Effector memory CD8-positive, alpha-beta T cell (primary cell): ENCODE measurements around the gene SEC31B.

Source experiments
- ATAC-seq: fragments of 150-1000 bp; cut with Tn5 transposase; replicated peaks from 2 replicates; pipeline ENCODE4 v1.10.0; 2021; ENCODE audit warnings: mild to moderate bottlenecking, moderate library complexity
- DNase-seq, 3 experiments: peaks; one replicate each; pipeline ENCODE4 v3.0.0; 2021
- H3K27ac Mint-ChIP-seq, 2 donors: one replicate each; pipeline ENCODE4 v1.8.0; 2022; ENCODE audit warnings: mild to moderate bottlenecking in 2 of 2, mixed read lengths in 2 of 2, moderate library complexity in 2 of 2
- H3K27me3 Mint-ChIP-seq, 2 donors: one replicate each; pipeline ENCODE4 v1.8.0; 2022; ENCODE audit warnings: mixed read lengths in 2 of 2
- H3K36me3 Mint-ChIP-seq: one replicate; pipeline ENCODE4 v1.8.0; 2022; ENCODE audit warnings: mild to moderate bottlenecking, moderate library complexity, mixed read lengths; ENCODE audit not compliant: insufficient read depth
- H3K4me1 Mint-ChIP-seq, 2 donors: one replicate each; pipeline ENCODE4 v1.8.0; 2022; ENCODE audit warnings: low read depth in 2 of 2, mixed read lengths in 2 of 2
- H3K4me3 Mint-ChIP-seq, 2 donors: one replicate each; pipeline ENCODE4 v1.8.0; 2022; ENCODE audit warnings: mild to moderate bottlenecking in 2 of 2, mixed read lengths in 2 of 2, moderate library complexity in 2 of 2
- H3K9me3 Mint-ChIP-seq, 2 donors: one replicate each; pipeline ENCODE4 v1.8.0; 2022; ENCODE audit warnings: mixed read lengths in 2 of 2

SEC31B gene

DNA sequence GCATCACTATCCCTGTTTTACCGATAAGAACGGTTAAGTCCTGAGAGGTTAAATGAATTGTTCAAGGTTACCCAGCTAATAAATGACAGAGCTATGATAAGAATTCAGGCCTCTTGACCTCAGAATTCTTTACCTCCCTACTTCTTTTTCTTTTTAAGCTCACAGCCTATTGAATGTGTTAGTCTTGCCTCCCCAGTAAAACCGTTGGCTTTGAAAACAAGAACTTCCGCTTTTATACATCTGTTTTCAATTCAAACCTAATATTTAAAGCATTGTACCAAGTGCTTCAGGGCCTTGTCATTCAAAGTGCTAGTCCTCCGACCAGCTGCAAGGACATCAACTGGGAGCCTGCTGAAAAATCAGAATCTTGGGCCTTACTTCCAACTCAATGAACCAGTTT lies 15.6 kb downstream of the SEC31B start:
- Mint-ChIP-seq H3K27ac (no peak overlapping the region), H3K4me3 (no peak overlapping the region), H3K36me3 (peaks cover 32% of the 10 kb centered on the region), H3K27me3 (no peaks in the 10 kb centered on the region), H3K4me1 (peaks cover 23 to 31% of the 10 kb centered on the region in 2 donors), H3K9me3 (no peaks in the 10 kb centered on the region)
- DNase-seq (no peak), ATAC-seq (no peak)

DNA sequence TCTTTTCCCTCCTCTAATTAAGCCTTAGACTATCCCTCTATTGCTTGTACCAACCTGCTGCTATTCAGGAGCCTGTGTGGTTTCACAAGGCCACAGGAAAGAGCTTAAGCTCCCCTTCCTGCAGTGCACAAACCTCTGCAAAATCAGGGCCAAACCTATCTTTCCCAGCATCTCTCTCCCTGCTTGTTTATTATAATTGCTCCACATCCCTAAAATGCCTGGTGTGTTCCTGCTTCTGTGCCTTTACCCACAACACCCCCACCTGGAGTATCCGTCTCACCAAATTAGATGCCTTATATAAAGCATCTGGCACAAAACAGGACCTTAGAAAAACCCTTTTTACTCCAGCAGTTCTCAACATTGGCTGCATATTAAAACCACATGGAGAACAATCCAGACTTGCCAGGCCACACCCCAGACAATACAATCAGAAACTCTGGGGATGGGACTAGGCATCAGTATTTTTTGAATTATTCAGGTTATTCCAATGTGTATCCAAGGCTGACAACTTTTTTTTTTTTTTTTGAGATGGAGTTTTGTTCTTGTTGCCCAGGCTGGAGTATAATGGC lies 16.7 kb downstream of the SEC31B start:
- Mint-ChIP-seq H3K4me1 (peaks cover 14 to 24% of the 10 kb centered on the region in 2 donors), H3K36me3 (peaks cover 36% of the 10 kb centered on the region), H3K27me3 (no peaks in the 10 kb centered on the region), H3K9me3 (no peaks in the 10 kb centered on the region), H3K4me3 (no peak overlapping the region), H3K27ac (no peak overlapping the region)
- no peak for DNase-seq
- no peak for ATAC-seq

DNA sequence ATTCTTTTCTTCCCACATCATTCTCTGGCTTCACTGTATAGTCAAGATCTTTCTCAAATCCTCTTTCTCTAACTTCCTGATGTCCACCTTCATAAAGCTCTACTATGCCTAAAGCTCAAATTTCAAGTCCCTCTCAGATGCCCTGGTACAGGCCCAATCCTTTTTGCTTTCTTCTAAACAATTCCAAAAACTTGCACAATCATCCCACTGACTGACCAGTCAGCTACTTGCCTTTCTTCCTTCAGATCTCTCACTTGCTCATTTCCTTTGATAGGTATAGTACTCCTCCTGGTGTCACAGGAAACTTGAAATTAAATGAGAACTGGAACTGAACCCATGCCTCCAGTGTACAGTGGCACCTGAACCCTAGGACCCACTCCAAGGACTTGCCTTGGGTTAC lies 18.2 kb downstream of the SEC31B start:
- Mint-ChIP-seq H3K4me1 (peaks cover 12 to 13% of the 10 kb centered on the region in 2 donors), H3K27ac (no peak overlapping the region)

DNA sequence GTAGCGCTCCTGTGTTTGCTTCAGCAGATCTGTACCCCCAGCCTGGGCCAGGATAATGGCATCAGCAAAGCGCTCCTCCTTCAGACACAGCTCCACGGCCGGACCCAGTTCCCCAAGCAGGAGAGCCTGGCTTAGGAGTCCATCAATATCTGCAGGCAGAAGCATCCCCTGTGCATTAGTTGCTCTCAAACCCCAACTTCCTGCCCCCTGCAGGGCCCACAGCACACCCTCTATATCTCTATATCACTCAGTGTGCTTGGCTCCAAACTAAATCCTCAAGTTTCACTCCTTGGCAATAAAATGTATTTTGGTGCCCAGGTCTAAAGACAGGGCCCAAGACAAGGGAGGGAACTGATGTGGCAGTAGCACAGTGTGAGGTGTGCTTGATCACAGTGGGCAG lies 21.6 kb downstream of the SEC31B start:
- Mint-ChIP-seq H3K27me3 (no peaks in the 10 kb centered on the region), H3K4me3 (no peak overlapping the region), H3K27ac (no peak overlapping the region), H3K9me3 (no peaks in the 10 kb centered on the region), H3K36me3 (peaks cover 37% of the 10 kb centered on the region), H3K4me1 (peaks cover 6% of the 10 kb centered on the region in 2 donors)
- ATAC-seq (no peak), DNase-seq (no peak)

More for the DNA sequence above, 18.2 kb downstream of the SEC31B start:
- no peaks in the 10 kb centered on the region for H3K27me3 Mint-ChIP-seq
- ATAC-seq: no peak
- no peak overlapping the region for H3K4me3 Mint-ChIP-seq
- H3K36me3 Mint-ChIP-seq: peaks cover 36% of the 10 kb centered on the region
- DNase-seq: no peak
- H3K9me3 Mint-ChIP-seq: no peaks in the 10 kb centered on the region

DNA sequence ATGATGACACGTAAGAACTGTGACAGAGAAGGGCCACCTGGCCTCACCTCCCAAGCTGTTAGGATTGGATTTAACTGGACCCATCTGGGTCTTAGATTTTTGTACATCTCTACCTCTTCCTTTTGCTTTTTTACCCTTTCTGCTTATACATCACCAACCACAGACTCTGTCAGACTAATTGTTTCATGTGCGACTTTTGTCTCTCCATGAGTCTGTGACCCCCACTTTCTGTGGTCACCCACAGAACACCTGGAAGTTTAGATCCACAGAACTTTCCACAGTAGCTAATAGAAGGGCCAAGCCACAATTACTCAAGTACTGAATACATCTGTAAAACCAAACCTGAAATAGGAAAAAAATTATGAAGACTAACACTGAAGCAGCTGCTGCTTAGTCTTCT lies 23.1 kb downstream of the SEC31B start:
- no peak for DNase-seq
- Mint-ChIP-seq H3K27ac (peak overlapping the region in 1 of 2 donors; percentile 59), H3K27me3 (no peaks in the 10 kb centered on the region), H3K9me3 (no peaks in the 10 kb centered on the region), H3K36me3 (peaks cover 40% of the 10 kb centered on the region), H3K4me3 (no peak overlapping the region), H3K4me1 (peaks cover 0 to 2% of the 10 kb centered on the region in 2 donors)
- ATAC-seq: no peak

DNA sequence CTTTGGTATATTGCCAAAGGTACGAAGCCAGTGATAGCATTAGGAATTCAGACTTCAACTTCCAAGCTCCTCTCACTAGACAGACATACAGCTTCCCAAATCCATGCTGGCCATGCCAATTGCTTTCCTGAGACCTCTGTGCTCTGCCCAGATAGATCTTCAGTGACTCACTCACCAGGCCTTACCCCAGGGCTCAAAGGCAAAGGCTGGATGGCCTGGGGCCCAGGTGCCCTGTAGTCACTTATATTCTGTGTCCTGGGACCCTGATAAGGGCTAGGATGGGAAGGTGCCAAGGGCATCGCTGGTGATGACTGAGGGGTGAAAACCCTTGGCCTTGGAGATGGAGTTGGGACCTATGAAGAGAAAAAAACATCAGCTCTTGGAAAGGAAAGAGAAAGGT lies 29.1 kb downstream of the SEC31B start:
- Mint-ChIP-seq H3K27me3 (no peaks in the 10 kb centered on the region), H3K4me3 (no peak overlapping the region), H3K9me3 (no peaks in the 10 kb centered on the region), H3K27ac (no peak overlapping the region), H3K36me3 (peaks cover 40% of the 10 kb centered on the region), H3K4me1 (no peaks in the 10 kb centered on the region)
- no peak for DNase-seq
- ATAC-seq: no peak

DNA sequence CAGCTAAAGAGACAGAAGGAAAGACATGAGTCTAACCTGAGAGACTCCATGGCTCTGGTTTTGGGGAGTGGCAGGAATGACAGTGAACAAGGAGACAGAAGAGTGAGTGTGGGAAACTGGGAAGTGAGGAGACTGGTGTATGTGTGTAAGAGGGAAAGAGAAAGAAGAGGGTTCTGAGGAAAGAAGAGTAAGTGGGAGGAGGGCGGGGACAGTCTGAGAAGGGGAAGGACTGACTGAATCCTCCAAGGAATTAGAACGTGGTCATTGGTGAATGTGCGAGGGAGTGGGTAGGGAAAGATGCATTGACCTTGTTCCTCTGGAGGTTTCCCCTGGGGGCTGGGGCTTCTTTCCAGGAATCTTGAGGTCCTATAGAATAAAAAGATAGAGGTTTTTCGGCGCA lies 30.3 kb downstream of the SEC31B start:
- Mint-ChIP-seq H3K4me1 (no peaks in the 10 kb centered on the region), H3K27ac (peak overlapping the region in 1 of 2 donors; percentile 77), H3K27me3 (no peaks in the 10 kb centered on the region), H3K9me3 (no peaks in the 10 kb centered on the region), H3K36me3 (peaks cover 32% of the 10 kb centered on the region), H3K4me3 (no peak overlapping the region)
- DNase-seq (no peak), ATAC-seq (no peak)

DNA sequence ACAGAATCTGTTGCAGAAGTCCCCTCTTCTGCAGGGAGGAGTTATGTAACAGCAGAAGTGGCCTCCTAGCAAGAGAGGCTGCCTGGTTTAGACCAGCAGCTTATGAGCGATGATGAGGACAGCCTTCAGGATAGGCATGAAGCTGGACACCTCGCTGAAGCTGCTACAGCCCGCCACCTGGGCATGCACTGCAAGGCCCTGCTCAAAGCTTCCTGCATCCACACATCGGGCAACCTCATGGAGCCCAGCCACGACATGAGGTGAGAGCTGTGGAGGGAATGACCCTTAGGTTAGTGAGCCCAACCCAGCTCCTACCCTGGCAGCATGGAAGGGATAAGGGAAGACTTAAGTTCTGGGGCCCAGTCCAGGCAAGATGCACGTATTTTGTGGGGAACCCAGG lies 32.1 kb downstream of the SEC31B start:
- H3K9me3 Mint-ChIP-seq: no peaks in the 10 kb centered on the region
- DNase-seq (no peak), ATAC-seq (no peak)
- peaks cover 18% of the 10 kb centered on the region for H3K36me3 Mint-ChIP-seq
- H3K27ac Mint-ChIP-seq: no peak overlapping the region
- no peaks in the 10 kb centered on the region for H3K27me3 Mint-ChIP-seq
- no peak overlapping the region for H3K4me3 Mint-ChIP-seq
- peaks cover 3 to 7% of the 10 kb centered on the region in 2 donors for H3K4me1 Mint-ChIP-seq

DNA sequence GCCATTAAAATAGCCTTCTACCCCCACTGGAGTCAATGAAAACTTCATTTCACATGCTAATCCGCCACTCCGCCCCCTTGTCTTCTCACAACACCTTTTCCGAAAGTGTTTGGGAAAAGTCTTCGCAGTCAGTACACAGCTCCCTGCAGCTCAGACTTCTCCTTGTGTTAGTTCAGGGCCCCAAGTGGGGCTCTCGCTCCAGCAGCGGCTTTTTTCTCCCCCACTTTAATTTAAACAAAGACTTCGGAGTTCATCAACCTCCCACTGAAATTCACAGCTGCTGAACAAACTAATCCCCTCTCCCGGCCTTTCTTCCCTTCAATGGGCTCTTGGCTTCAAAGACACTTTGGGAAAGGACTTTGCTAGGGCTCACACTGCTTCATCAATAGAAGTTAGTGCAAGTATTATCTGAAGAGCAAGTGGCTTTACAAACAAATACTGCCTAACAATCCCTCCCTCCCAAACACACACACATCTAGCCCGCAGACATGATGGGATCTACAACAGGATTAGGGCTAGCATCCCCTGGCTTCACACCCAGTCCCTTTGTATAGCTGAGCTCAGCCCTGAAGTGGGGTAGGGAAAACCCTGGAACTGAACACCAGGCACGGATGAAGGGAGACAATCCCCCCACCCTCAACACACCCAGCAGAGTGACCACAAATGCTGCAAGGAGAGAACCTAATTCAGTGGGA lies 33.7 kb downstream of the SEC31B start:
- no peak overlapping the region for H3K4me3 Mint-ChIP-seq
- DNase-seq (no peak), ATAC-seq (no peak)
- peaks cover 13 to 14% of the 10 kb centered on the region in 2 donors for H3K4me1 Mint-ChIP-seq
- peaks cover 7 to 9% of the 10 kb centered on the region in 2 donors for H3K27me3 Mint-ChIP-seq
- H3K27ac Mint-ChIP-seq: peak overlapping the region in 1 of 2 donors; percentile 50
- H3K9me3 Mint-ChIP-seq: no peaks in the 10 kb centered on the region
- peaks cover 20% of the 10 kb centered on the region for H3K36me3 Mint-ChIP-seq

DNA sequence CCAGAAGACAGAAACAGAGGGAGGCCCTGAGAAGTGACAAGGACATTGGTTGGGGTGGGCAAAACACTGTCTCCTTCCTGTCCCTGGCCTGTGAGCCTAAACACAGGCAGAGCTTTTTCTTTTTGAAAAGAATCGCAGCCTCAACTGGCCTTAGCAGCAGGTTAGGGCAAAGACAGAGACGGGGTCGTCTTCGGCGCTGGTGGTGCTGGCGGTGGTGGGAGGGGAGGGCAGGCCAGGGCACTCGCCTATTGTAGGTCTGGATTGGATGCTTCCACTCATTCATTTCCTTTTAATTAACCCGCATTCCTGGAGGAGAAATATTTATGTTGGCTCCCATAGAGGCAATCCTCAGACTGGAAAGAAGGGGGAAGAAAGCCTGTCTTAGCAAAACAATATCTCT lies 34.3 kb downstream of the SEC31B start:
- no peaks in the 10 kb centered on the region for H3K9me3 Mint-ChIP-seq
- H3K4me1 Mint-ChIP-seq: peaks cover 13 to 14% of the 10 kb centered on the region in 2 donors
- H3K36me3 Mint-ChIP-seq: peaks cover 20% of the 10 kb centered on the region
- peaks cover 13 to 15% of the 10 kb centered on the region in 2 donors for H3K27me3 Mint-ChIP-seq
- H3K4me3 Mint-ChIP-seq: no peak overlapping the region
- no peak for ATAC-seq
- H3K27ac Mint-ChIP-seq: peak overlapping the region in 1 of 2 donors; percentile 50
- DNase-seq: no peak

DNA sequence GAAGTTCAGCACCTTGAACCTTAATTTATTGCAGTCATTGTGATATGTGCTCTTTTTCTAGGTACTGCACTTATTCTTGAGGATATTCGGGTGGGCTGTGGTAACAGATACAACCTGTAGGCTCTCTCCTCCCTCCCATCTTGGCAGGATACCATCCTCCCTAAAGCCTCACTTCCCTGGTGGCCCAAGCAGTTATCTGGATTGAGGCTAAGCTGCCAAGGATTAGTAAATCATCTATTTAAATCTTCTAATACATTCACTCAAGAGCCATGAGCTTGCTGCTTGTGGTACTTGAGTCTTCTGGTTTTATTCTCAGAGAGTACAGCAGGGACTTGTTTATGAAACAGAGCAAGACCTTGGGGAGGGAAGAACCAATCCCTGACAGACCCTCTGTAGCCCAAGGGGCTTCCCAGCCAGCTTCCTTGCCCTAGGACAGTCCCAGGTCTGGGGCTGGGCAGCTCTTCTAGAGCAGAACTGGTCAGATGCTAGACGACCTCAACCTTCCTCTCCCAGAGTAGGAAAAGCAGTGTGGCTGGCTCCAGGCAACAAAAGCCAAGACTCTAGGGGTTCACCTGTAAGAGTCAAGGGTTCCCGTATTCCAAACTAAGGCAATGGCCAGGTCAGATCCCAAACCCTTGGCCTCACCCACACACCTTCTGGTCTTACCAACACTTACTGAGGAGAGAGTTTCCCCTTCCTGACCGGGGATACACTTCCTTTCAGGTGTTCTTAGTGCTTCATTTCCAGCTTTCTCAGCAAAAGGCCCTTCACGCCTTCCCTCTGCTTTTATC lies 35.6 kb downstream of the SEC31B start:
- peak overlapping the region; percentile 82 to 91 for H3K4me3 Mint-ChIP-seq
- no peaks in the 10 kb centered on the region for H3K9me3 Mint-ChIP-seq
- peaks cover 13 to 14% of the 10 kb centered on the region in 2 donors for H3K4me1 Mint-ChIP-seq
- no peak for DNase-seq
- peak overlapping the region in 1 of 2 donors; percentile 9 for H3K27ac Mint-ChIP-seq
- no peak for ATAC-seq
- peaks cover 26 to 27% of the 10 kb centered on the region in 2 donors for H3K27me3 Mint-ChIP-seq
- H3K36me3 Mint-ChIP-seq: peaks cover 10% of the 10 kb centered on the region

DNA sequence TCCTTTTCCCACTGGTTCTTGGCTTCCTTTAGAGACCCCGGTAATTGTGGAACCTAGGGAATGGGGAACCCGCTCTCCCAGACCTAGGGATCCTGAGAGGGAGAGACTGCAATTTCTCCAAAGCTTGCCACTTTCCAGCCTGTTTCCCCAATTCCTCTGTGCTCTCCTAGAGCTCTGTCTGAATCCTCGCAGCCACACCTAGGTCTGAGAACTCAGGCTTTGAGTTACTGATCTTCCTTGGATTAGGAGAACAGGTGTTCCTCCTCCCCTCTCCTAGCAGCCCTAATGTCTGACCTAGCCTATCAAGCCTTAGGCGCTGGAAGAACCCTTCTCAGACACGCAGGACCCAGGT lies 36.9 kb downstream of the SEC31B start:
- Mint-ChIP-seq H3K27ac (peak overlapping the region in 1 of 2 donors; percentile 21), H3K4me1 (peaks cover 13 to 14% of the 10 kb centered on the region in 2 donors), H3K27me3 (peaks cover 38 to 39% of the 10 kb centered on the region in 2 donors), H3K9me3 (no peaks in the 10 kb centered on the region), H3K36me3 (peaks cover 3% of the 10 kb centered on the region), H3K4me3 (peak overlapping the region; percentile 82 to 91)
- no peak for DNase-seq
- no peak for ATAC-seq

DNA sequence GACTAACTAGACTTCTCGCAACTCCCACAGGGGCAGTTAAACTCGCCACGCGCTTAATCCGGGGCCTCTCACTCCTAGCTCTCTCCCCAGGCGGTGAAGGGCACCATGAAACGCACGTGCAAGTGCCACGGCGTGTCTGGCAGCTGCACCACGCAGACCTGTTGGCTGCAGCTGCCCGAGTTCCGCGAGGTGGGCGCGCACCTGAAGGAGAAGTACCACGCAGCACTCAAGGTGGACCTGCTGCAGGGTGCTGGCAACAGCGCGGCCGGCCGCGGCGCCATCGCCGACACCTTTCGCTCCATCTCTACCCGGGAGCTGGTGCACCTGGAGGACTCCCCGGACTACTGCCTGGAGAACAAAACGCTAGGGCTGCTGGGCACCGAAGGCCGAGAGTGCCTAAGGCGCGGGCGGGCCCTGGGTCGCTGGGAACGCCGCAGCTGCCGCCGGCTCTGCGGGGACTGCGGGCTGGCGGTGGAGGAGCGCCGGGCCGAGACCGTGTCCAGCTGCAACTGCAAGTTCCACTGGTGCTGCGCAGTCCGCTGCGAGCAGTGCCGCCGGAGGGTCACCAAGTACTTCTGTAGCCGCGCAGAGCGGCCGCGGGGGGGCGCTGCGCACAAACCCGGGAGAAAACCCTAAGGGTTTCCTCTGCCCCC lies 37.4 kb downstream of the SEC31B start:
- peaks cover 3% of the 10 kb centered on the region for H3K36me3 Mint-ChIP-seq
- peak overlapping the region; percentile 82 to 91 for H3K4me3 Mint-ChIP-seq
- DNase-seq (peak; percentile 54 to 62 (median 57)), ATAC-seq (peak; percentile 66)
- peaks cover 38 to 39% of the 10 kb centered on the region in 2 donors for H3K27me3 Mint-ChIP-seq
- H3K27ac Mint-ChIP-seq: peak overlapping the region; percentile 13 to 39
- H3K4me1 Mint-ChIP-seq: peaks cover 13 to 14% of the 10 kb centered on the region in 2 donors
- H3K9me3 Mint-ChIP-seq: no peaks in the 10 kb centered on the region
